Bronchial epithelial cell (primary cell): ENCODE results near the gene SCARF2. TPM values are rescaled to one million over a fixed set of nuclear protein-coding genes. Genes with fewer than 3 reads are reported as not detected.

Experiments
- DNase-seq: peaks from one replicate; pipeline ENCODE4 v3.0.0-alpha.2; 2010; ENCODE audit warnings: low read depth
- FAIRE-seq: peaks from 2 replicates; lab custom pipeline; 2011; peaks lifted over from hg19 to GRCh38; lab: Jason Lieb, UNC
- H3K27me3 ChIP-seq: 2 replicates; pipeline ENCODE4 v1.5.1; 2011; ENCODE audit warnings: low read length; ENCODE audit not compliant: control insufficient read depth, insufficient read depth
- H3K36me3 ChIP-seq: 2 replicates; pipeline ENCODE4 v1.5.1; 2011; ENCODE audit warnings: low read length; ENCODE audit not compliant: control insufficient read depth, insufficient read depth
- H3K4me3 ChIP-seq: 2 replicates; pipeline ENCODE4 v1.5.1; 2011; ENCODE audit warnings: mild to moderate bottlenecking, low read depth, low read length, control low read depth
- CTCF ChIP-seq: IDR thresholded peaks from 2 replicates; pipeline ENCODE4 v1.5.1; 2011; ENCODE audit warnings: mild to moderate bottlenecking, moderate library complexity, low read length, control low read depth, inconsistent platforms; ENCODE audit not compliant: insufficient read depth, severe bottlenecking
- total RNA-seq: library from RNA; depleted of rRNA; stranded (reverse); fragments of >200 nt; gene quantifications from 2 replicates; pipeline ENCODE4 v1.2.1, GENCODE V29; 2014

Gene SCARF2
- total RNA-seq, 1 donor from 2014 or later = 0.53 TPM

- no peak for TF ChIP-seq CTCF
- FAIRE-seq = no peak
- Histone ChIP-seq H3K36me3 (peaks cover 1% of the 10 kb centered on the region), H3K4me3 (no peak overlapping the region), H3K27me3 (peaks cover 2% of the 10 kb centered on the region)
- DNase-seq = no peak
Observed at GRCh38 chr22:20442485-20443284, 5.1 kb upstream of the SCARF2 start.

GRCh38 chr22:20441631-20442484 lies 4.2 kb upstream of the SCARF2 start:
- H3K27me3 ChIP-seq = peaks cover 5% of the 10 kb centered on the region
- TF ChIP-seq CTCF = no peak
- no peak for FAIRE-seq
- H3K4me3 ChIP-seq = no peak overlapping the region
- DNase-seq = no peak
- H3K36me3 ChIP-seq = peaks cover 1% of the 10 kb centered on the region

- peak; percentile 13 for FAIRE-seq
Observed at GRCh38 chr22:20440637-20441591, 3.3 kb upstream of the SCARF2 start.

GRCh38 chr22:20439928-20440575 lies 2.4 kb upstream of the SCARF2 start:
- H3K27me3 ChIP-seq = peaks cover 16% of the 10 kb centered on the region
- FAIRE-seq (peak; percentile 62), DNase-seq (no peak)
- no peak for TF ChIP-seq CTCF
- peaks cover 1% of the 10 kb centered on the region for H3K36me3 ChIP-seq
- no peak overlapping the region for H3K4me3 ChIP-seq

More at GRCh38 chr22:20440637-20441591, 3.3 kb upstream of the SCARF2 start:
- Histone ChIP-seq H3K36me3 (peaks cover 1% of the 10 kb centered on the region), H3K4me3 (no peak overlapping the region), H3K27me3 (peaks cover 12% of the 10 kb centered on the region)
- no peak for TF ChIP-seq CTCF
- no peak for DNase-seq

- FAIRE-seq (no peak), DNase-seq (no peak)
- H3K27me3 ChIP-seq = peaks cover 20% of the 10 kb centered on the region
- H3K4me3 ChIP-seq = no peak overlapping the region
- TF ChIP-seq CTCF = no peak
- H3K36me3 ChIP-seq = peaks cover 1% of the 10 kb centered on the region
Observed at GRCh38 chr22:20439556-20439927, 1.9 kb upstream of the SCARF2 start.
